T-helper 9 cell (primary cell): ENCODE results near the gene DOCK1.

Experiments used
- DNase-seq: peaks from one replicate; pipeline ENCODE4 v3.0.0-alpha.2; 2020

The DOCK1 gene

GRCh38 chr10:126955396-126955795, 50.2 kb downstream of the DOCK1 start:
- DNase-seq, result no peak

- no peak for DNase-seq
Measured at GRCh38 chr10:126955934-126956711, 50.9 kb downstream of the DOCK1 start.

GRCh38 chr10:126956712-126957108, 51.5 kb downstream of the DOCK1 start:
- DNase-seq, result no peak

- no peak for DNase-seq
Measured at GRCh38 chr10:126957111-126957510, 51.9 kb downstream of the DOCK1 start.

- DNase-seq, result no peak
Measured at GRCh38 chr10:126959431-126959830, 54.2 kb downstream of the DOCK1 start.

GRCh38 chr10:126959906-126960685, 54.9 kb downstream of the DOCK1 start:
- no peak for DNase-seq

GRCh38 chr10:126963354-126963753, 58.1 kb downstream of the DOCK1 start:
- no peak for DNase-seq

- DNase-seq, result no peak
Measured at GRCh38 chr10:126964190-126964589, 59.0 kb downstream of the DOCK1 start.

- no peak for DNase-seq
Measured at GRCh38 chr10:126966938-126967337, 61.7 kb downstream of the DOCK1 start.

GRCh38 chr10:126969310-126969709, 64.1 kb downstream of the DOCK1 start:
- DNase-seq, result no peak

GRCh38 chr10:126972635-126973414, 67.6 kb downstream of the DOCK1 start:
- DNase-seq, result no peak

- DNase-seq, result no peak
Measured at GRCh38 chr10:126975221-126975620, 70.0 kb downstream of the DOCK1 start.

- DNase-seq, result no peak
Measured at GRCh38 chr10:126977216-126977615, 72.0 kb downstream of the DOCK1 start.

- no peak for DNase-seq
Measured at GRCh38 chr10:126979311-126979710, 74.1 kb downstream of the DOCK1 start.

- no peak for DNase-seq
Measured at GRCh38 chr10:126993208-126993607, 88.0 kb downstream of the DOCK1 start.

GRCh38 chr10:126997801-126998590, 92.8 kb downstream of the DOCK1 start:
- DNase-seq, result no peak

- no peak for DNase-seq
Measured at GRCh38 chr10:127000598-127000997, 95.4 kb downstream of the DOCK1 start.

- DNase-seq, result no peak
Measured at GRCh38 chr10:127003032-127003685, 97.9 kb downstream of the DOCK1 start.

GRCh38 chr10:127006453-127006852, 101.2 kb downstream of the DOCK1 start:
- no peak for DNase-seq

- no peak for DNase-seq
Measured at GRCh38 chr10:127009366-127009765, 104.1 kb downstream of the DOCK1 start.

GRCh38 chr10:127011174-127011573, 105.9 kb downstream of the DOCK1 start:
- DNase-seq, result no peak
